Urinary bladder (tissue), 2 donors: ENCODE results near the gene MOSPD3. TPM values are rescaled to one million over a fixed set of nuclear protein-coding genes. Genes with fewer than 3 reads are reported as not detected.

Experiments
- polyA plus RNA-seq: library from polyadenylated mRNA; stranded (reverse); fragments of 200-250 nt; gene quantifications from one replicate; pipeline ENCODE4 v1.2.3, GENCODE V29; 2013
- small RNA-seq: library from RNA; depleted of rRNA; stranded (forward); fragments of <200 nt; gene quantifications from one replicate; pipeline ENCODE3, GENCODE V24; 2014
- total RNA-seq: library from RNA; depleted of rRNA; stranded (reverse); fragments of >200 nt; gene quantifications from one replicate; pipeline ENCODE4 v1.2.3, GENCODE V29; 2014
- donor health status: healthy.

Gene MOSPD3
- total and polyA plus RNA-seq, 2 donors, result 5.3 to 30.4 TPM

Small RNA genes lying within 50 kb of the gene (small RNA-seq; reads per million reads assigned to genes)
- gene SAP25, result not detected

Other genes starting within 250 kb of the MOSPD3 start
- 2.2 TPM for gene PILRA, start 239.1 kb upstream of the MOSPD3 start, total RNA-seq
- 27.8 TPM for gene PILRA, start 239.1 kb upstream of the MOSPD3 start, polyA plus RNA-seq
- gene ZCWPW1, start 183.8 kb upstream of the MOSPD3 start, total RNA-seq, result 4.2 TPM
- 8.7 TPM for gene ZCWPW1, start 183.8 kb upstream of the MOSPD3 start, polyA plus RNA-seq
- gene MEPCE, start 182.7 kb upstream of the MOSPD3 start, total RNA-seq, result 22.6 TPM
- 40.4 TPM for gene MEPCE, start 182.7 kb upstream of the MOSPD3 start, polyA plus RNA-seq
- 5.1 TPM for gene PPP1R35, start 176.0 kb upstream of the MOSPD3 start, total RNA-seq
- gene PPP1R35, start 176.0 kb upstream of the MOSPD3 start, polyA plus RNA-seq, result 33.6 TPM
- not detected for gene SPACDR, start 148.3 kb upstream of the MOSPD3 start, total RNA-seq
- 0.62 TPM for gene SPACDR, start 148.3 kb upstream of the MOSPD3 start, polyA plus RNA-seq
- 16.6 TPM for gene TSC22D4, start 133.3 kb upstream of the MOSPD3 start, total RNA-seq
- 49.6 TPM for gene TSC22D4, start 133.3 kb upstream of the MOSPD3 start, polyA plus RNA-seq
- gene NYAP1, start 128.6 kb upstream of the MOSPD3 start, total RNA-seq, result 1.6 TPM
- 1.5 TPM for gene NYAP1, start 128.6 kb upstream of the MOSPD3 start, polyA plus RNA-seq
- 9.9 TPM for gene AGFG2, start 73.3 kb upstream of the MOSPD3 start, total RNA-seq
- gene AGFG2, start 73.3 kb upstream of the MOSPD3 start, polyA plus RNA-seq, result 36.6 TPM
- gene SAP25, start 38.6 kb upstream of the MOSPD3 start, total RNA-seq, result not detected
- 2.5 TPM for gene SAP25, start 38.6 kb upstream of the MOSPD3 start, polyA plus RNA-seq
- gene LRCH4, start 26.4 kb upstream of the MOSPD3 start, total RNA-seq, result 13.7 TPM
- gene LRCH4, start 26.4 kb upstream of the MOSPD3 start, polyA plus RNA-seq, result 33.0 TPM
- 1.6 TPM for gene FBXO24, start 26.2 kb upstream of the MOSPD3 start, total RNA-seq
- gene FBXO24, start 26.2 kb upstream of the MOSPD3 start, polyA plus RNA-seq, result 0.57 TPM
- 124 TPM for gene PCOLCE, start 10.2 kb upstream of the MOSPD3 start, total RNA-seq
- 89.5 TPM for gene PCOLCE, start 10.2 kb upstream of the MOSPD3 start, polyA plus RNA-seq
- gene TFR2, start 29.0 kb downstream of the MOSPD3 start, total RNA-seq, result 0.69 TPM
- 0.81 TPM for gene TFR2, start 29.0 kb downstream of the MOSPD3 start, polyA plus RNA-seq
- 0.69 TPM for gene ACTL6B, start 43.9 kb downstream of the MOSPD3 start, total RNA-seq
- 0.19 TPM for gene ACTL6B, start 43.9 kb downstream of the MOSPD3 start, polyA plus RNA-seq
- 51.2 TPM for gene GNB2, start 61.2 kb downstream of the MOSPD3 start, total RNA-seq
- 279 TPM for gene GNB2, start 61.2 kb downstream of the MOSPD3 start, polyA plus RNA-seq
- gene GIGYF1, start 81.7 kb downstream of the MOSPD3 start, total RNA-seq, result 17.1 TPM
- 27.2 TPM for gene GIGYF1, start 81.7 kb downstream of the MOSPD3 start, polyA plus RNA-seq
- gene POP7, start 93.6 kb downstream of the MOSPD3 start, total RNA-seq, result 18.6 TPM
- 39.1 TPM for gene POP7, start 93.6 kb downstream of the MOSPD3 start, polyA plus RNA-seq
- gene EPO, start 107.9 kb downstream of the MOSPD3 start, total RNA-seq, result not detected
- not detected for gene EPO, start 107.9 kb downstream of the MOSPD3 start, polyA plus RNA-seq
- not detected for gene ZAN, start 121.1 kb downstream of the MOSPD3 start, total RNA-seq
- gene ZAN, start 121.1 kb downstream of the MOSPD3 start, polyA plus RNA-seq, result not detected
- 70.6 TPM for gene EPHB4, start 215.0 kb downstream of the MOSPD3 start, total RNA-seq
- gene EPHB4, start 215.0 kb downstream of the MOSPD3 start, polyA plus RNA-seq, result 53.1 TPM
- gene SLC12A9, start 240.2 kb downstream of the MOSPD3 start, total RNA-seq, result 13.6 TPM
- 29.0 TPM for gene SLC12A9, start 240.2 kb downstream of the MOSPD3 start, polyA plus RNA-seq